Measurements from ENCODE around the gene PRDX5. TPM values are rescaled to one million over a fixed set of nuclear protein-coding genes. Genes with fewer than 3 reads are reported as not detected.
A peak's percentile ranks its signal among the peaks of the same experiment; 100 is the strongest.

Gene PRDX5
- total and polyA plus RNA-seq, 4 donors, result 66.8 to 201 (median 135) TPM

DNA sequence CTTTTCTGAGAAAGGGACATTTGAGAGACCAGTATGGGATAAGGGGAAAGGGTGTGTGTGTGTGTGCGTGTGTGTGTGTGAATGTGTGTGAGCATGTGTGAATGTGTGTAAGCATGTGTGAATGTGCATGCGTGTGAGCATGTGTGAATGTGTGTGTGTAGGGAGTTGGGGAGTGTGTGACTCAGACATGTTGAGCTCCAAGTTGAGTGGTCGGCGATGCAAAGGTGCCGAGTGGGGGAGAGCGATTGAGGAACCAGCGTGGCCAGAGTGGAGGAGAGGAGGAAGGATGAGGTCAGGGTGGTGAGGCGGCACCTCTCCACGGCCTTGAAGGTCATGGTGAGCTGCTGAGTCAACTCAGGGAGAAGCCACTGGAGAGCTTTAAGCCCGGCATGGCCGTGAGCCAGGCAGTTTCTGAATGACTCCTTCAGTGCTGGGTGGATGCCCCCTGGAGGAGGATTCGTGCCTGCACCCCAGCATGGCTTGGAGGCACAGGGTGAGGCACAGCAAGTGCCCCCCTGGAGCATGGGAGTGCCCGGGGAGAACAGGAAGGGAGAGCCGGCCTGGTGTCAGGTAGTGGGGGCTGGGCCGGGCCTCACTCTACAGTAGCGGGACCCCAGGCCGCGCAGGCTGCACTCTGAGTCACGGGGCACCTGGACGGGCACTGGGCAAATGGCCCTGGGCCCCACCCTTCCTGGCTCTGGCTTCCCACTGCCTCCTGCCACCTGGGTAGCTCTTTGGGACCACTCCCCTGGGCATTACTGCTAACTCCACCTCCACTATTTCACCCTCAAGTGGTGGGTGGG, 13.8 kb downstream of the PRDX5 start:
- 51% methylated on average over 20 of the region's 20 CpGs for WGBS
- no peak overlapping the region for H3K4me3 ChIP-seq (ENCODE audit: low read depth in 1 of 3, low read length in 3 of 3)
- H3K9ac ChIP-seq (ENCODE audit: low read depth in 1 of 2, low read length in 2 of 2), result no peak overlapping the region
- no peak overlapping the region for H3K27ac ChIP-seq (ENCODE audit: low read depth in 1 of 2, low read length in 2 of 2)
- H3K36me3 ChIP-seq (ENCODE audit: control insufficient read depth in 4 of 4, insufficient read depth in 3 of 4, low read depth in 1 of 4, low read length in 3 of 4), result no peaks in the 10 kb centered on the region
- H3K27me3 ChIP-seq (ENCODE audit: control insufficient read depth in 4 of 4, insufficient read depth in 4 of 4, low read length in 3 of 4), result no peaks in the 10 kb centered on the region
- peak; percentile 85 for DNase-seq (ENCODE audit: low spot score)
- H3K4me1 ChIP-seq (ENCODE audit: control insufficient read depth in 4 of 4, insufficient read depth in 4 of 4, low read length in 3 of 4), result peaks cover 0 to 4% (median 0%) of the 10 kb centered on the region in 4 donors
- H3K9me3 ChIP-seq (ENCODE audit: control insufficient read depth in 4 of 4, low read length in 3 of 4), result no peaks in the 10 kb centered on the region
- TF ChIP-seq, protein P1, sequence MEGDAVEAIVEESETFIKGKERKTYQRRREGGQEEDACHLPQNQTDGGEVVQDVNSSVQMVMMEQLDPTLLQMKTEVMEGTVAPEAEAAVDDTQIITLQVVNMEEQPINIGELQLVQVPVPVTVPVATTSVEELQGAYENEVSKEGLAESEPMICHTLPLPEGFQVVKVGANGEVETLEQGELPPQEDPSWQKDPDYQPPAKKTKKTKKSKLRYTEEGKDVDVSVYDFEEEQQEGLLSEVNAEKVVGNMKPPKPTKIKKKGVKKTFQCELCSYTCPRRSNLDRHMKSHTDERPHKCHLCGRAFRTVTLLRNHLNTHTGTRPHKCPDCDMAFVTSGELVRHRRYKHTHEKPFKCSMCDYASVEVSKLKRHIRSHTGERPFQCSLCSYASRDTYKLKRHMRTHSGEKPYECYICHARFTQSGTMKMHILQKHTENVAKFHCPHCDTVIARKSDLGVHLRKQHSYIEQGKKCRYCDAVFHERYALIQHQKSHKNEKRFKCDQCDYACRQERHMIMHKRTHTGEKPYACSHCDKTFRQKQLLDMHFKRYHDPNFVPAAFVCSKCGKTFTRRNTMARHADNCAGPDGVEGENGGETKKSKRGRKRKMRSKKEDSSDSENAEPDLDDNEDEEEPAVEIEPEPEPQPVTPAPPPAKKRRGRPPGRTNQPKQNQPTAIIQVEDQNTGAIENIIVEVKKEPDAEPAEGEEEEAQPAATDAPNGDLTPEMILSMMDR (IDR thresholded peaks at IDR 0.05; ENCODE audit: low read depth, low read length, missing input control), result peak; percentile 29
- TF ChIP-seq GABPA (IDR thresholded peaks at IDR 0.05 in 1 of 2, conservative IDR thresholded peaks at IDR 0.05 in 1 of 2) (no peak), RAD21 (IDR thresholded peaks at IDR 0.05) (peak in 1 of 2 donors; percentile 61)

DNA sequence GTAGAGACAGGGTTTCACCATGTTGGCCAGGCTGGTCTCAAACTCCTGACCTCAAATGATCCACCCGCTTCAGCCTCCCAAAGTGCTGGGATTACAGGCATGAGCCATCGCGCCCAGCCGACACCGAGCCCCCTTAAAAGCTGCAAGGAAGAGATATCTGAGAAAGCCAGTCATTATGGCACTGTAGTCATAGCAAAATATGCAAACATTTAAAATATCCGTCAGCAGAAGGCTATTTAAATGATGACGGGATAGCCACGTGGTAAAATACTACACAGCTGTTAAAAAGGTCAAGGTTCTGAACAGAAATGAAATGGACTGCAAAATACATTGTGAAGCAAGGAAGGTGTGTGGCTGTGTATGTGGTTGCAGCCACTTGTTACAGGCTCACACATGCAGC, 15.6 kb downstream of the PRDX5 start:
- H3K9ac ChIP-seq (ENCODE audit: low read depth in 1 of 2, low read length in 2 of 2), result no peak overlapping the region
- no peaks in the 10 kb centered on the region for H3K27me3 ChIP-seq (ENCODE audit: control insufficient read depth in 4 of 4, insufficient read depth in 4 of 4, low read length in 3 of 4)
- peaks cover 0 to 4% (median 0%) of the 10 kb centered on the region in 4 donors for H3K4me1 ChIP-seq (ENCODE audit: control insufficient read depth in 4 of 4, insufficient read depth in 4 of 4, low read length in 3 of 4)
- H3K9me3 ChIP-seq (ENCODE audit: control insufficient read depth in 4 of 4, low read length in 3 of 4), result no peaks in the 10 kb centered on the region
- TF ChIP-seq EGR1 (IDR thresholded peaks at IDR 0.05; ENCODE audit: low read depth in 2 of 2), result no peak
- TF ChIP-seq FOXA2 (IDR thresholded peaks at IDR 0.05), result no peak
- TF ChIP-seq JUND (IDR thresholded peaks at IDR 0.05), result no peak
- TF ChIP-seq YY1 (IDR thresholded peaks at IDR 0.05), result no peak
- TF ChIP-seq NR2F2 (IDR thresholded peaks at IDR 0.05), result no peak
- no peak for TF ChIP-seq TAF1 (conservative IDR thresholded peaks at IDR 0.05)
- TF ChIP-seq, protein P2, sequence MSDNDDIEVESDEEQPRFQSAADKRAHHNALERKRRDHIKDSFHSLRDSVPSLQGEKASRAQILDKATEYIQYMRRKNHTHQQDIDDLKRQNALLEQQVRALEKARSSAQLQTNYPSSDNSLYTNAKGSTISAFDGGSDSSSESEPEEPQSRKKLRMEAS (IDR thresholded peaks at IDR 0.05), result no peak
- H3K27ac ChIP-seq (ENCODE audit: low read depth in 1 of 2, low read length in 2 of 2), result no peak overlapping the region
- H3K4me3 ChIP-seq (ENCODE audit: low read depth in 1 of 3, low read length in 3 of 3), result no peak overlapping the region
- DNase-seq (ENCODE audit: low spot score), result no peak
- H3K36me3 ChIP-seq (ENCODE audit: control insufficient read depth in 4 of 4, insufficient read depth in 3 of 4, low read depth in 1 of 4, low read length in 3 of 4), result no peaks in the 10 kb centered on the region
- WGBS, result 92% methylated on average over 8 of the region's 8 CpGs

DNA sequence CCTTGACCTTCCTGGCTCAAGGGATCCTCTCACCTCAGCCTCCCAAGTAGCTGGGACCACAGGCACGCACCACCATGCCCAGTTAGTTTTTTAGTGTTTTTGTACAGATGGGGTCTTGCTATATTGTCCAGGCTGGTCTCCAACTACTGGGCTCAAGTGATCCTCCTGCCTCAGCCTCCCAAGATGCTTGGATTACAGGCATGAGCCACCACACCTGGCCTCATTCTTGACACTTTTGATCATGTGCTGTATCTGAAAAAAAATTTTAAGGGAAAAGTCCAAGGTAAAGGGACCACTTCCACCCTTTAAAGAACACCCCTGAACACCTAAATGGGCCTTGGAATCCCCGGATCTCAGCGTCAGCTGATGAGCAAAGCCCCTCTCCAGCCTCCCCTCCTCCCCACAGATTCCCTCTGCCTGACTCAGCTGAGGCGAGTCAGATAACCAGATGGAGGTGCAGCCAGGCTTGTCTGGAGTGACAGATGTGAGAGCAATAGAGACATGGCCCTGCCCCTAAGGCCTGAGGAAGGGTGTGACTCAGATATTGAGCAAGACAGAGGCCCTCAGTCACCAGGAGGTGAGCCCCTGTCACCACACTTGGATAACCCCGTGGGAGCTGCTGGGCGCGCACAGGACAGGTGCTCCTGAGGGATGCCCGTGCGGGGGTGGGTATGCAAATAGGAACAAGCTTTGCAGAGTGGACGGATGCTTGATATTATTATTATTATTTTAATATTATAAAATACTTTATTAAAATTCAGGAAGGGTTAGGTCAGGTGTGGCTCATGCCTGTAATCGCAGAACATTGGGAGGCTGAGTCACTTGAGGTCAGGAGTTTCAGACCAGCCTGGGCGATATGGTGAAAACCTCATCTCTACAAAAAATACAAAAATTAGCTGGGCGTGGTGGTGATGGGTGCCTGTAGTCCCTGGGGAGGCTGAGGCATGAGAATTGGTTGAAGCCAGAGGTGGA, 17.1 kb downstream of the PRDX5 start:
- Histone ChIP-seq H3K36me3 (ENCODE audit: control insufficient read depth in 4 of 4, insufficient read depth in 3 of 4, low read depth in 1 of 4, low read length in 3 of 4) (no peaks in the 10 kb centered on the region), H3K27ac (ENCODE audit: low read depth in 1 of 2, low read length in 2 of 2) (no peak overlapping the region), H3K9ac (ENCODE audit: low read depth in 1 of 2, low read length in 2 of 2) (no peak overlapping the region), H3K4me1 (ENCODE audit: control insufficient read depth in 4 of 4, insufficient read depth in 4 of 4, low read length in 3 of 4) (peaks cover 0 to 4% (median 0%) of the 10 kb centered on the region in 4 donors), H3K4me3 (ENCODE audit: low read depth in 1 of 3, low read length in 3 of 3) (no peak overlapping the region), H3K27me3 (ENCODE audit: control insufficient read depth in 4 of 4, insufficient read depth in 4 of 4, low read length in 3 of 4) (no peaks in the 10 kb centered on the region), H3K9me3 (ENCODE audit: control insufficient read depth in 4 of 4, low read length in 3 of 4) (no peaks in the 10 kb centered on the region)
- peak; percentile 77 for DNase-seq (ENCODE audit: low spot score)
- 74% methylated on average over 13 of the region's 13 CpGs for WGBS
- no peak for TF ChIP-seq RXRA (IDR thresholded peaks at IDR 0.05)
- TF ChIP-seq, protein P3, sequence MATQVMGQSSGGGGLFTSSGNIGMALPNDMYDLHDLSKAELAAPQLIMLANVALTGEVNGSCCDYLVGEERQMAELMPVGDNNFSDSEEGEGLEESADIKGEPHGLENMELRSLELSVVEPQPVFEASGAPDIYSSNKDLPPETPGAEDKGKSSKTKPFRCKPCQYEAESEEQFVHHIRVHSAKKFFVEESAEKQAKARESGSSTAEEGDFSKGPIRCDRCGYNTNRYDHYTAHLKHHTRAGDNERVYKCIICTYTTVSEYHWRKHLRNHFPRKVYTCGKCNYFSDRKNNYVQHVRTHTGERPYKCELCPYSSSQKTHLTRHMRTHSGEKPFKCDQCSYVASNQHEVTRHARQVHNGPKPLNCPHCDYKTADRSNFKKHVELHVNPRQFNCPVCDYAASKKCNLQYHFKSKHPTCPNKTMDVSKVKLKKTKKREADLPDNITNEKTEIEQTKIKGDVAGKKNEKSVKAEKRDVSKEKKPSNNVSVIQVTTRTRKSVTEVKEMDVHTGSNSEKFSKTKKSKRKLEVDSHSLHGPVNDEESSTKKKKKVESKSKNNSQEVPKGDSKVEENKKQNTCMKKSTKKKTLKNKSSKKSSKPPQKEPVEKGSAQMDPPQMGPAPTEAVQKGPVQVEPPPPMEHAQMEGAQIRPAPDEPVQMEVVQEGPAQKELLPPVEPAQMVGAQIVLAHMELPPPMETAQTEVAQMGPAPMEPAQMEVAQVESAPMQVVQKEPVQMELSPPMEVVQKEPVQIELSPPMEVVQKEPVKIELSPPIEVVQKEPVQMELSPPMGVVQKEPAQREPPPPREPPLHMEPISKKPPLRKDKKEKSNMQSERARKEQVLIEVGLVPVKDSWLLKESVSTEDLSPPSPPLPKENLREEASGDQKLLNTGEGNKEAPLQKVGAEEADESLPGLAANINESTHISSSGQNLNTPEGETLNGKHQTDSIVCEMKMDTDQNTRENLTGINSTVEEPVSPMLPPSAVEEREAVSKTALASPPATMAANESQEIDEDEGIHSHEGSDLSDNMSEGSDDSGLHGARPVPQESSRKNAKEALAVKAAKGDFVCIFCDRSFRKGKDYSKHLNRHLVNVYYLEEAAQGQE (IDR thresholded peaks at IDR 0.05), result no peak
- TF ChIP-seq, protein P4, sequence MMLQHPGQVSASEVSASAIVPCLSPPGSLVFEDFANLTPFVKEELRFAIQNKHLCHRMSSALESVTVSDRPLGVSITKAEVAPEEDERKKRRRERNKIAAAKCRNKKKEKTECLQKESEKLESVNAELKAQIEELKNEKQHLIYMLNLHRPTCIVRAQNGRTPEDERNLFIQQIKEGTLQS (IDR thresholded peaks at IDR 0.05), result no peak
- TF ChIP-seq SP1 (IDR thresholded peaks at IDR 0.05), result no peak
- no peak for TF ChIP-seq HNF4A (conservative IDR thresholded peaks at IDR 0.05)
- TF ChIP-seq, protein P5, sequence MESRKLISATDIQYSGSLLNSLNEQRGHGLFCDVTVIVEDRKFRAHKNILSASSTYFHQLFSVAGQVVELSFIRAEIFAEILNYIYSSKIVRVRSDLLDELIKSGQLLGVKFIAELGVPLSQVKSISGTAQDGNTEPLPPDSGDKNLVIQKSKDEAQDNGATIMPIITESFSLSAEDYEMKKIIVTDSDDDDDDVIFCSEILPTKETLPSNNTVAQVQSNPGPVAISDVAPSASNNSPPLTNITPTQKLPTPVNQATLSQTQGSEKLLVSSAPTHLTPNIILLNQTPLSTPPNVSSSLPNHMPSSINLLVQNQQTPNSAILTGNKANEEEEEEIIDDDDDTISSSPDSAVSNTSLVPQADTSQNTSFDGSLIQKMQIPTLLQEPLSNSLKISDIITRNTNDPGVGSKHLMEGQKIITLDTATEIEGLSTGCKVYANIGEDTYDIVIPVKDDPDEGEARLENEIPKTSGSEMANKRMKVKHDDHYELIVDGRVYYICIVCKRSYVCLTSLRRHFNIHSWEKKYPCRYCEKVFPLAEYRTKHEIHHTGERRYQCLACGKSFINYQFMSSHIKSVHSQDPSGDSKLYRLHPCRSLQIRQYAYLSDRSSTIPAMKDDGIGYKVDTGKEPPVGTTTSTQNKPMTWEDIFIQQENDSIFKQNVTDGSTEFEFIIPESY (IDR thresholded peaks at IDR 0.05), result no peak
- no peak for TF ChIP-seq RAD21 (IDR thresholded peaks at IDR 0.05)
- TF ChIP-seq FOXA2 (IDR thresholded peaks at IDR 0.05), result no peak
- TF ChIP-seq GABPA (IDR thresholded peaks at IDR 0.05 in 1 of 2, conservative IDR thresholded peaks at IDR 0.05 in 1 of 2), result no peak
- no peak for TF ChIP-seq NR2F2 (IDR thresholded peaks at IDR 0.05)
- no peak for TF ChIP-seq TAF1 (conservative IDR thresholded peaks at IDR 0.05)
- no peak for TF ChIP-seq EGR1 (IDR thresholded peaks at IDR 0.05; ENCODE audit: low read depth in 2 of 2)
- TF ChIP-seq, protein P2 (IDR thresholded peaks at IDR 0.05), result no peak
